GM19238 (cell line): ENCODE measurements around the gene SEL1L3.

Experiments
- DNase-seq: peaks from one replicate; pipeline ENCODE4 v3.0.0; 2011; ENCODE audit warnings: low spot score; ENCODE audit not compliant: insufficient read length

SEL1L3 gene

GRCh38 chr4:25856756-25857155, 6.0 kb downstream of the SEL1L3 start:
- no peak for DNase-seq

GRCh38 chr4:25852103-25852502, 10.7 kb downstream of the SEL1L3 start:
- DNase-seq: no peak

- no peak for DNase-seq
Observed at GRCh38 chr4:25847329-25847728, 15.5 kb downstream of the SEL1L3 start.

- no peak for DNase-seq
Observed at GRCh38 chr4:25845841-25846653, 16.7 kb downstream of the SEL1L3 start.

- DNase-seq: no peak
Observed at GRCh38 chr4:25844961-25845712, 17.7 kb downstream of the SEL1L3 start.

GRCh38 chr4:25843340-25844097, 19.3 kb downstream of the SEL1L3 start:
- no peak for DNase-seq

GRCh38 chr4:25842229-25842845, 20.5 kb downstream of the SEL1L3 start:
- peak; percentile 33 for DNase-seq

- DNase-seq: no peak
Observed at GRCh38 chr4:25839687-25840086, 23.1 kb downstream of the SEL1L3 start.

- no peak for DNase-seq
Observed at GRCh38 chr4:25839233-25839632, 23.6 kb downstream of the SEL1L3 start.

GRCh38 chr4:25838526-25838925, 24.3 kb downstream of the SEL1L3 start:
- DNase-seq: no peak

GRCh38 chr4:25837107-25837506, 25.7 kb downstream of the SEL1L3 start:
- no peak for DNase-seq

GRCh38 chr4:25835384-25835783, 27.4 kb downstream of the SEL1L3 start:
- DNase-seq: no peak

- DNase-seq: no peak
Observed at GRCh38 chr4:25834411-25835107, 28.2 kb downstream of the SEL1L3 start.

GRCh38 chr4:25830548-25830947, 32.2 kb downstream of the SEL1L3 start:
- DNase-seq: no peak

- DNase-seq: no peak
Observed at GRCh38 chr4:25827897-25828296, 34.9 kb downstream of the SEL1L3 start.

- DNase-seq: no peak
Observed at GRCh38 chr4:25827373-25827772, 35.4 kb downstream of the SEL1L3 start.

GRCh38 chr4:25826074-25826752, 36.6 kb downstream of the SEL1L3 start:
- no peak for DNase-seq

GRCh38 chr4:25823632-25824031, 39.2 kb downstream of the SEL1L3 start:
- DNase-seq: no peak

GRCh38 chr4:25821899-25822298, 40.9 kb downstream of the SEL1L3 start:
- DNase-seq: no peak

GRCh38 chr4:25821267-25821666, 41.5 kb downstream of the SEL1L3 start:
- DNase-seq: no peak
